HL-60 (cell line): ENCODE measurements around the gene PRR33.

ENCODE experiments used
- DNase-seq, 2 experiments: peaks; one replicate each; pipeline ENCODE4 v3.0.0-alpha.2; 2010 to 2020; ENCODE audit warnings: low read depth in 1 of 2, low spot score in 1 of 2
- H3K27ac ChIP-seq: fragments of 250-450 bp; sonication (Bioruptor Pico); replicated peaks from 2 replicates; pipeline ENCODE4 v1.5.1; 2020; ENCODE audit warnings: mild to moderate bottlenecking, moderate library complexity
- H3K27me3 ChIP-seq: fragments of 250-450 bp; sonication (Bioruptor Pico); 2 replicates; pipeline ENCODE4 v1.5.1; 2021; ENCODE audit warnings: mild to moderate bottlenecking, moderate library complexity; ENCODE audit not compliant: insufficient read depth, poor library complexity, severe bottlenecking
- H3K4me3 ChIP-seq: replicated peaks from 2 replicates; pipeline ENCODE4 v1.5.1; 2011; ENCODE audit warnings: mild to moderate bottlenecking, control low read depth, low read length; ENCODE audit not compliant: insufficient read depth
- GABPA ChIP-seq: IDR thresholded peaks from 2 replicates; pipeline ENCODE4 v1.6.1; 2012; ENCODE audit warnings: low read depth
- POLR2AphosphoS5 ChIP-seq: IDR thresholded peaks from 2 replicates; pipeline ENCODE4 v1.6.1; 2012; ENCODE audit warnings: low read depth
- SPI1 ChIP-seq: IDR thresholded peaks from 2 replicates; pipeline ENCODE4 v1.6.1; 2012; ENCODE audit warnings: low read depth, mild to moderate bottlenecking, borderline replicate concordance
- TF ChIP-seq, protein P1 (sequence below): IDR thresholded peaks from one replicate; pipeline ENCODE4 v1.5.1; 2011; ENCODE audit warnings: low read length, control low read depth, inconsistent platforms; ENCODE audit not compliant: insufficient read depth
- TF ChIP-seq, protein P2 (sequence below): IDR thresholded peaks from 2 replicates; pipeline ENCODE4 v1.6.1; 2012; ENCODE audit warnings: low read depth; ENCODE audit not compliant: insufficient replicate concordance

The PRR33 gene

DNA sequence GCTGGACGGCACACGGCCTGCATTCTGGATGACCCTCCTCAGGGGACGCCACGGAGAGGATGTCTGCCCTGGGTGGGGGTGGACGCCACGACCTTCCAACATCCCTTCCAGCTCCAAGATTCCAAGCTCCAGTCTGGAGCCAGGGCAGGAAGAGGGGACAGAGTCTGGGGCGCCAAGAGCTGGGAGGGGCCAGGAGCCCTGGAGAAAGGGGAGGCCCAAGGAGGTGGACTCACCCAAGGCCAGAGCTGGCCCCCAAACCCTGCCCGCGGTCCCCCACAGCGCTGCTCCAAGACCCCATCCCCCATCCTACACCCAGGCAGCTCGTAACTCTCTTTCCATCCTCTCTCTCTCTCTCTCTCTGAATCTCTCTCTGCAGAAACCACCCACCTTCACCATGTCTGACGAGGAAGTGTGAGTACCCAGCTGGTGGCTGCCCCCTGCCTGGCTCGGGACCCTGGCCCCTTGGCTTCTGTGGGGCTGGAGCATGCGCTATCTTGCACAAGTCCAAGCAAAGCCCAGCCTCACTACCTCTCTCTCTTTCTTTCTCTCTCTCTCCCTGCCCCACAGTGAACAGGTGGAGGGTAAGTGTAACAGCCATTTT is 30.9 kb upstream of the PRR33 start:
- Histone ChIP-seq H3K27me3 (no peaks in the 10 kb centered on the region), H3K27ac (no peak overlapping the region), H3K4me3 (no peak overlapping the region)
- DNase-seq = no peak
- TF ChIP-seq POLR2AphosphoS5 = no peak
- TF ChIP-seq, protein P1, sequence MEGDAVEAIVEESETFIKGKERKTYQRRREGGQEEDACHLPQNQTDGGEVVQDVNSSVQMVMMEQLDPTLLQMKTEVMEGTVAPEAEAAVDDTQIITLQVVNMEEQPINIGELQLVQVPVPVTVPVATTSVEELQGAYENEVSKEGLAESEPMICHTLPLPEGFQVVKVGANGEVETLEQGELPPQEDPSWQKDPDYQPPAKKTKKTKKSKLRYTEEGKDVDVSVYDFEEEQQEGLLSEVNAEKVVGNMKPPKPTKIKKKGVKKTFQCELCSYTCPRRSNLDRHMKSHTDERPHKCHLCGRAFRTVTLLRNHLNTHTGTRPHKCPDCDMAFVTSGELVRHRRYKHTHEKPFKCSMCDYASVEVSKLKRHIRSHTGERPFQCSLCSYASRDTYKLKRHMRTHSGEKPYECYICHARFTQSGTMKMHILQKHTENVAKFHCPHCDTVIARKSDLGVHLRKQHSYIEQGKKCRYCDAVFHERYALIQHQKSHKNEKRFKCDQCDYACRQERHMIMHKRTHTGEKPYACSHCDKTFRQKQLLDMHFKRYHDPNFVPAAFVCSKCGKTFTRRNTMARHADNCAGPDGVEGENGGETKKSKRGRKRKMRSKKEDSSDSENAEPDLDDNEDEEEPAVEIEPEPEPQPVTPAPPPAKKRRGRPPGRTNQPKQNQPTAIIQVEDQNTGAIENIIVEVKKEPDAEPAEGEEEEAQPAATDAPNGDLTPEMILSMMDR = no peak
- no peak for TF ChIP-seq GABPA
- TF ChIP-seq, protein P2, sequence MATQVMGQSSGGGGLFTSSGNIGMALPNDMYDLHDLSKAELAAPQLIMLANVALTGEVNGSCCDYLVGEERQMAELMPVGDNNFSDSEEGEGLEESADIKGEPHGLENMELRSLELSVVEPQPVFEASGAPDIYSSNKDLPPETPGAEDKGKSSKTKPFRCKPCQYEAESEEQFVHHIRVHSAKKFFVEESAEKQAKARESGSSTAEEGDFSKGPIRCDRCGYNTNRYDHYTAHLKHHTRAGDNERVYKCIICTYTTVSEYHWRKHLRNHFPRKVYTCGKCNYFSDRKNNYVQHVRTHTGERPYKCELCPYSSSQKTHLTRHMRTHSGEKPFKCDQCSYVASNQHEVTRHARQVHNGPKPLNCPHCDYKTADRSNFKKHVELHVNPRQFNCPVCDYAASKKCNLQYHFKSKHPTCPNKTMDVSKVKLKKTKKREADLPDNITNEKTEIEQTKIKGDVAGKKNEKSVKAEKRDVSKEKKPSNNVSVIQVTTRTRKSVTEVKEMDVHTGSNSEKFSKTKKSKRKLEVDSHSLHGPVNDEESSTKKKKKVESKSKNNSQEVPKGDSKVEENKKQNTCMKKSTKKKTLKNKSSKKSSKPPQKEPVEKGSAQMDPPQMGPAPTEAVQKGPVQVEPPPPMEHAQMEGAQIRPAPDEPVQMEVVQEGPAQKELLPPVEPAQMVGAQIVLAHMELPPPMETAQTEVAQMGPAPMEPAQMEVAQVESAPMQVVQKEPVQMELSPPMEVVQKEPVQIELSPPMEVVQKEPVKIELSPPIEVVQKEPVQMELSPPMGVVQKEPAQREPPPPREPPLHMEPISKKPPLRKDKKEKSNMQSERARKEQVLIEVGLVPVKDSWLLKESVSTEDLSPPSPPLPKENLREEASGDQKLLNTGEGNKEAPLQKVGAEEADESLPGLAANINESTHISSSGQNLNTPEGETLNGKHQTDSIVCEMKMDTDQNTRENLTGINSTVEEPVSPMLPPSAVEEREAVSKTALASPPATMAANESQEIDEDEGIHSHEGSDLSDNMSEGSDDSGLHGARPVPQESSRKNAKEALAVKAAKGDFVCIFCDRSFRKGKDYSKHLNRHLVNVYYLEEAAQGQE = no peak
- TF ChIP-seq SPI1 = no peak

DNA sequence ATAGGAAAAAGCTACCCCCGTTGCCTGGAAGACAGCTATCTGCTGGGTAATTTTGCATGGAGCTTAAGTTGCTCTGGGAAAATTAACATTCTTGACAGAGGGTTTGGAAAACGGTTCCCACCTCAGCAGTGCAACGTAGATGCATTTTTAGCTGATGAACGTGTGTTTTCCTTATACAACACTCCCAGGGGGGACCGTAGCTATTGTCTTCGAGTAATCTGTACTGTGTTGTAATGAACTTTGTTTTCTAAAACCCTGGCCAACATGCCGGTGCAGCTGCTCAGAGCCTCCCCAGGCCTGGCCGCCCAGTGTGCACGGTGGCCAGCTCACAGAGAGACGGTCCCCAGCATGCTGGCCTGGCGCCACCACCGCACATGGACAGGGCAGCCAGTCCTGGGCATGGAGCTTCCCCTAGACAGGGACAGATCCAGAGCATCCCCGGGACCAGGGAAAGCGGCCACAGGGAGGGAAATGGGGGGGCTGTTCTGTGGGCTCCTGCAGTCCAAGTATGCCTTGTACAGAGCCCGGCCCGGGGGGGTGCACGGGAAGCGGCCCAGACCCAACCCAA is 30.0 kb upstream of the PRR33 start:
- Histone ChIP-seq H3K27ac (no peak overlapping the region), H3K4me3 (no peak overlapping the region), H3K27me3 (no peaks in the 10 kb centered on the region)
- TF ChIP-seq SPI1 (no peak), POLR2AphosphoS5 (no peak), GABPA (no peak)
- TF ChIP-seq, protein P2 = no peak
- TF ChIP-seq, protein P1 = no peak
- no peak for DNase-seq

DNA sequence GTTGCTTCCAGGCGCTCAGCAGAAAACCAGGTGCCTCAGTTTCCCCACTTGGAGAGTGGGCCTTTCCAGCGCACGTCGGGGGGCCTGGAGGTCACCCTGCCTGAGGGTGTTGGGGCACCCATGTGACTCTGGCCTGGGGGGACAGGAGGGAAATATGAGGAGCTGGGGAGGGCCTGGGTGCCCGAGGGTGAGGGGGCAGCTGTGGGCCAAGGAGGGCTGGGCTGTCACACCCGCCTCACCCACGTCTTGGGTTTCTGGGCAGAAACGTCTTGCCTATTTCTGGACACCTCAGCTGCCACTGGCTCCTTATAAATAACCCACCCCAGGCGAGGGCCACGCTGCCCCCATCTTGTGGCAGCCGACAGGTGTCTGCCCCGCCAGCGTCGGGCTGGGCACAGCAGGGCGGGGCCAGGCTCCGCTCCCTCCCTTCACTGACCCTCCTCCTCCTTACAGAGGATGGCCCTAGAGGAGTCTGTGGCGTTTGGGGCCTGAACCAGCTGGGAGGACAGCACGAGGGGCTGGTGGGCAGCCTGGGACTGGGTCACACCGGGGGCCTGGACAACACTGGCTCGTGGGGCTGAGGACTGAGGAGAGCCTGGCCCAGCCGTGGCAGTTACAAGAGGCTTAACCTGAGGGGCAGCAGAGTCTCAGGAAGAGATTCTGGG is 29.3 kb upstream of the PRR33 start:
- H3K27me3 ChIP-seq = no peaks in the 10 kb centered on the region
- H3K27ac ChIP-seq = no peak overlapping the region
- H3K4me3 ChIP-seq = no peak overlapping the region
- TF ChIP-seq, protein P2 = no peak
- TF ChIP-seq, protein P1 = no peak
- no peak for DNase-seq
